NCI-H1436 (cell line): ENCODE data around the gene FBXL2.
"Not testable (repeated sequence)": the region's sequence is repeated elsewhere in the genome, so short reads cannot be mapped to it uniquely, and the experiment has no call there.

ENCODE experiments used
- DNase-seq: peaks from one replicate; lab custom pipeline; 2025; lab: John Stamatoyannopoulos, UW

Gene FBXL2

GRCh38 chr3:33428734-33429133, 151.5 kb downstream of the FBXL2 start:
- no peak for DNase-seq

- not testable (repeated sequence) for DNase-seq
Measured at GRCh38 chr3:33429306-33429705, 152.1 kb downstream of the FBXL2 start.

GRCh38 chr3:33430061-33430460, 152.8 kb downstream of the FBXL2 start:
- DNase-seq = no peak

- DNase-seq = no peak
Measured at GRCh38 chr3:33430571-33430970, 153.3 kb downstream of the FBXL2 start.

- no peak for DNase-seq
Measured at GRCh38 chr3:33433843-33434242, 156.6 kb downstream of the FBXL2 start.
